Heart left ventricle (tissue), 13 donors: ENCODE data around the gene GFM2.

Experiments
- POLR2A ChIP-seq, 2 donors: fragments of 450-650 bp; IDR thresholded peaks; one replicate each; pipeline ENCODE4 v1.6.1; 2017; ENCODE audit warnings: antibody characterized with exemption in 2 of 2, mild to moderate bottlenecking in 2 of 2, moderate library complexity in 2 of 2
- TF ChIP-seq, protein P1 (sequence below), 12 donors: fragments of 200-600 bp; sonication (generic) in 4 of 12; IDR thresholded peaks; one replicate each; pipeline versions ENCODE4 v1.5.0 to v1.8.0; 2018 to 2022; ENCODE audit warnings: antibody characterized with exemption in 12 of 12, mild to moderate bottlenecking in 5 of 12
- donor health status: ischemic (EF 13 %, LVEDD 7.1; RV severe dilation, severe dysfunction).
- donor health status: DM: no; HTN: yes; CAD: no.
- donor health status: DM: no; HTN: no; CAD: no.
- donor health status: ischemic (EF 25% LVEDD 6.9; RV normal size, moderate dysfunction).
- donor health status: ischemic (EF 25% LVEDD 5.7; RV mildly dilated, moderate dysfunction).
- donor health status: ischemic (EF 35%, LVEDD 5.7; RV mildly dilated, moderate dysfunction).
- donor health status: nonischemic (EF 11% LVEDD 7.7; RV severe dilation, severe dysfunction).
- donor health status: DM: yes; HTN: yes; CAD: no.
- donor health status: PGD.
- donor health status: ischemic (EF 29% LVEDD 5.4; RV normal size, mild dysfunction).
- donor health status: nonischemic (EF 23%, LVEDD 6.1; RV moderate dilation, normal function).

DNA sequence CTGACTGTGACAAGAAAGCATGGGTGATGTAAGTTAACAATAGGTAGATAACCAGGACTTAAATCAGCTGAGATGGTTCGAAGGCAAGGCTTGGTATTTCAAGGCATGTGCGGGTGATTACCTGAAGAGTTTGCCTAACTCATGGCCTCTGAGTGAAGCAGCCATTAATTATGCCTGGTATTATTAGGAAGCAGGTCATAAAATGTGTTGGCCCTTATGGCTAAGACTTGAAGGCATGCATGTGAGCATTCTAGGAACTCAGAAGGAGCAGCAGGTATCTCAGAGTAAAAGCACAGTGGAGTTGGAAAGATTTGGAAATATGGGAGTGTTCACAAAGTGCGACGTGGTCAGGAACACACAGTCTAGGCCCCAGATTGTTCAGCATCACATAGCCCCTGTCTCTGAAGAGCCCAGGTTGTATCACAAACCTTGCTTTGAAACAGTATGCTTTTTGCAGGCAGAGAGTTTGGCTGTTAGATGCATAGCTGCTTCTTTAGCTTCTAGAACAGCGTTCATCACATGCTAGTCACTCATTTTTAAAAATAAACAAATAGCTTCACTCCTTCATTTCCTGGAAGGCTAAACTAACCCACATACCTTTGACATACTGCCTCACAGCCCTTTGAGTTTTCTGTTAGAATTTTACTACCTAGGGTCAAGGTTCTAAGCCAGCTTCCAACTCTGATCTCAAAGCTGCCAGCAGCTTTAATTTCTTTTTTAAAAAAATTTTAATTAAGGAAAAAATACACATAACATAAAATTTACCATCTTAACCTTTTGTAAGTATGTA, 79.8 kb downstream of the GFM2 start:
- no peak for TF ChIP-seq POLR2A (IDR thresholded peaks at IDR 0.05)
- TF ChIP-seq, protein P1, sequence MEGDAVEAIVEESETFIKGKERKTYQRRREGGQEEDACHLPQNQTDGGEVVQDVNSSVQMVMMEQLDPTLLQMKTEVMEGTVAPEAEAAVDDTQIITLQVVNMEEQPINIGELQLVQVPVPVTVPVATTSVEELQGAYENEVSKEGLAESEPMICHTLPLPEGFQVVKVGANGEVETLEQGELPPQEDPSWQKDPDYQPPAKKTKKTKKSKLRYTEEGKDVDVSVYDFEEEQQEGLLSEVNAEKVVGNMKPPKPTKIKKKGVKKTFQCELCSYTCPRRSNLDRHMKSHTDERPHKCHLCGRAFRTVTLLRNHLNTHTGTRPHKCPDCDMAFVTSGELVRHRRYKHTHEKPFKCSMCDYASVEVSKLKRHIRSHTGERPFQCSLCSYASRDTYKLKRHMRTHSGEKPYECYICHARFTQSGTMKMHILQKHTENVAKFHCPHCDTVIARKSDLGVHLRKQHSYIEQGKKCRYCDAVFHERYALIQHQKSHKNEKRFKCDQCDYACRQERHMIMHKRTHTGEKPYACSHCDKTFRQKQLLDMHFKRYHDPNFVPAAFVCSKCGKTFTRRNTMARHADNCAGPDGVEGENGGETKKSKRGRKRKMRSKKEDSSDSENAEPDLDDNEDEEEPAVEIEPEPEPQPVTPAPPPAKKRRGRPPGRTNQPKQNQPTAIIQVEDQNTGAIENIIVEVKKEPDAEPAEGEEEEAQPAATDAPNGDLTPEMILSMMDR (IDR thresholded peaks at IDR 0.05), result no peak
